ENCODE data around the gene SLC2A5. TPM values are rescaled to one million over a fixed set of nuclear protein-coding genes. Genes with fewer than 3 reads are reported as not detected.

Gene SLC2A5
- total and polyA plus RNA-seq, 2 of the 4 experiments (the other 2 are of a cell fraction), result 0.03 to 0.18 TPM

DNA sequence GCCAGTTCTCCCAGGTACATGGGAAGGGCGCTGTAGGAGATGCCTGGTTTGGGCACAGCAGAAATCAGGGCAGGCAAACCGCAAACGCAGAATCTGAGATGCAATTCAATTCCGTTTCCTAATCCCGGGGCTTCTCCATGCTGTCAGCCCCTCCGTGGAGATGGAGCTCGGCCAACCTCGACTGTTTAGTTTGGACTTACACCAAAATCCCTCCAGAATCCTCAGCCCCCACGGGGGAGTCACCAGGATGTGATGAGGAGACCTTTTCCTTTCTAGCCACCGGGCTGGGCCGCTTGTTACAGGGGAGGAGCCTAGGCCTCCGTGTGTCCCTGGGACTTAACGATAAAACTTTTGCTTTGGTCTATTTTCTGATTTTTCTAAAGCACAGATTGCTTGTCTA, 51.1 kb downstream of the SLC2A5 start:
- Histone ChIP-seq H4K91ac (ENCODE audit: insufficient read depth, low read depth, low read length) (no peak overlapping the region), H3K4me2 (ENCODE audit: low read depth, low read length) (no peak overlapping the region)
- dilution Hi-C loops (cut with HindIII; ENCODE audit: low sequenced_read_pairs, unreplicated experiment), result no loop called here

More for the DNA sequence above, 51.1 kb downstream of the SLC2A5 start:
- Histone ChIP-seq H3K18ac (ENCODE audit: low read depth, low read length) (no peak overlapping the region), H3K23ac (ENCODE audit: low read depth, low read length) (no peak overlapping the region), H3K4me1 (ENCODE audit: control insufficient read depth, insufficient read depth, low read length) (no peaks in the 10 kb centered on the region; the same call in 1 of the 2 replicates), H3K4ac (ENCODE audit: low read depth, low read length) (no peak overlapping the region), H3K27me3 (ENCODE audit: control insufficient read depth, insufficient read depth, low read length) (peaks cover 16% of the 10 kb centered on the region), H3K79me1 (ENCODE audit: low read depth in 1 of 2, low read length in 2 of 2) (no peaks in the 10 kb centered on the region), H4K8ac (ENCODE audit: low read depth in 2 of 2, low read length in 2 of 2) (no peak overlapping the region), H3K14ac (replicated peaks; ENCODE audit: low read depth, low read length) (no peak overlapping the region), H3K27ac (ENCODE audit: insufficient read depth, low read length) (no peak overlapping the region), H2BK15ac (ENCODE audit: low read depth, low read length) (no peak overlapping the region), H3K9me3 (ENCODE audit: control insufficient read depth, insufficient read depth, low read length) (no peaks in the 10 kb centered on the region), H2AFZ (replicated peaks; ENCODE audit: low read length, poor library complexity) (peak overlapping the region; percentile 26), H3K9me1 (ENCODE audit: insufficient read depth, low read length) (no peaks in the 10 kb centered on the region), H4K5ac (ENCODE audit: low read depth, low read length) (no peak overlapping the region), H3K4me3 (ENCODE audit: insufficient read depth, low read depth, low read length) (no peak overlapping the region), H2BK120ac (ENCODE audit: low read depth, low read length) (no peak overlapping the region), H2AK9ac (replicated peaks; ENCODE audit: low read depth, low read length, poor library complexity) (no peak overlapping the region), H3K36me3 (ENCODE audit: control insufficient read depth, insufficient read depth, low read length) (no peaks in the 10 kb centered on the region), H2BK5ac (ENCODE audit: low read depth, low read length, poor library complexity, severe bottlenecking) (no peak overlapping the region), H2AK5ac (ENCODE audit: low read depth, low read length) (no peak overlapping the region), H4K20me1 (ENCODE audit: insufficient read depth, low read length) (no peaks in the 10 kb centered on the region), H2BK20ac (ENCODE audit: low read depth, low read length) (no peak overlapping the region), H3K9ac (ENCODE audit: low read depth, low read length) (no peak overlapping the region), H3K56ac (ENCODE audit: extremely low read depth, insufficient read depth, low read length) (no peak overlapping the region)
- WGBS, 2 experiments (ENCODE audit: extremely low coverage in 2 of 2, insufficient read length in 1 of 2), result 50% methylated on average over 2 of the region's 13 CpGs; no CpG with 5 or more reads in 1 of the 2 experiments
- no peak for TF ChIP-seq MXI1 (IDR thresholded peaks at IDR 0.05; ENCODE audit: borderline replicate concordance, low read depth, low read length)
- no peak for TF ChIP-seq RCOR1 (IDR thresholded peaks at IDR 0.05; ENCODE audit: insufficient replicate concordance, low read length)
- no peak for TF ChIP-seq SMC3 (IDR thresholded peaks at IDR 0.05; ENCODE audit: low read depth, low read length)
- no peak for TF ChIP-seq MAZ (IDR thresholded peaks at IDR 0.05; ENCODE audit: borderline replicate concordance, low read depth, low read length)
- TF ChIP-seq CEBPB (IDR thresholded peaks at IDR 0.05; ENCODE audit: low read depth, low read length), result no peak
- TF ChIP-seq, protein P1, sequence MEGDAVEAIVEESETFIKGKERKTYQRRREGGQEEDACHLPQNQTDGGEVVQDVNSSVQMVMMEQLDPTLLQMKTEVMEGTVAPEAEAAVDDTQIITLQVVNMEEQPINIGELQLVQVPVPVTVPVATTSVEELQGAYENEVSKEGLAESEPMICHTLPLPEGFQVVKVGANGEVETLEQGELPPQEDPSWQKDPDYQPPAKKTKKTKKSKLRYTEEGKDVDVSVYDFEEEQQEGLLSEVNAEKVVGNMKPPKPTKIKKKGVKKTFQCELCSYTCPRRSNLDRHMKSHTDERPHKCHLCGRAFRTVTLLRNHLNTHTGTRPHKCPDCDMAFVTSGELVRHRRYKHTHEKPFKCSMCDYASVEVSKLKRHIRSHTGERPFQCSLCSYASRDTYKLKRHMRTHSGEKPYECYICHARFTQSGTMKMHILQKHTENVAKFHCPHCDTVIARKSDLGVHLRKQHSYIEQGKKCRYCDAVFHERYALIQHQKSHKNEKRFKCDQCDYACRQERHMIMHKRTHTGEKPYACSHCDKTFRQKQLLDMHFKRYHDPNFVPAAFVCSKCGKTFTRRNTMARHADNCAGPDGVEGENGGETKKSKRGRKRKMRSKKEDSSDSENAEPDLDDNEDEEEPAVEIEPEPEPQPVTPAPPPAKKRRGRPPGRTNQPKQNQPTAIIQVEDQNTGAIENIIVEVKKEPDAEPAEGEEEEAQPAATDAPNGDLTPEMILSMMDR (conservative IDR thresholded peaks at IDR 0.05; ENCODE audit: low read depth, low read length), result no peak
- no peak for TF ChIP-seq RFX5 (IDR thresholded peaks at IDR 0.05; ENCODE audit: low read depth, low read length)
- in situ Hi-C loops (cut with MboI; ENCODE audit: low sequenced_read_pairs), result no loop called here
- DNase-seq (no peak), ATAC-seq (ENCODE audit: low read depth) (no peak)
- ChIA-PET POLR2A (ENCODE audit: unreplicated experiment) (no interaction called here), CTCF (no interaction called here)
- no TSS peak for BruUV-seq (replicated peaks)
- intact Hi-C loops (cut with micrococcal nuclease), result no loop called here
